Neural cell (in vitro differentiated cells): ENCODE measurements around the gene UBE4B. TPM values are rescaled to one million over a fixed set of nuclear protein-coding genes. Genes with fewer than 3 reads are reported as not detected.

ENCODE experiments used
- H2AFZ ChIP-seq: fragments of 200-600, 300-800 bp; sonication (generic), shearing (Covaris generic); 2 replicates; pipeline ENCODE4 v1.6.0; 2014; ENCODE audit warnings: low read depth, mild to moderate bottlenecking, antibody characterized with exemption, low read length, moderate library complexity
- H3F3A ChIP-seq: fragments of 200-600 bp; shearing (Covaris generic); 2 replicates; pipeline ENCODE4 v1.6.1; 2016; ENCODE audit warnings: mild to moderate bottlenecking, moderate library complexity, mixed read lengths, antibody characterized with exemption, low read length; ENCODE audit not compliant: insufficient read depth, poor library complexity, severe bottlenecking
- H3K27ac ChIP-seq: fragments of 200-600, 300-800 bp; sonication (generic), shearing (Covaris generic); 2 replicates; pipeline ENCODE4 v1.5.1; 2014; ENCODE audit warnings: mild to moderate bottlenecking, low read length, moderate library complexity
- H3K27me3 ChIP-seq: fragments of 300-800, 200-600 bp; sonication (generic), shearing (Covaris generic); 2 replicates; pipeline ENCODE4 v1.6.0; 2014; ENCODE audit warnings: mild to moderate bottlenecking, low read depth, low read length, moderate library complexity; ENCODE audit not compliant: insufficient read depth
- H3K36me3 ChIP-seq: fragments of 300-800, 200-600 bp; sonication (generic), shearing (Covaris generic); 2 replicates; pipeline ENCODE4 v1.5.1; 2014; ENCODE audit warnings: mild to moderate bottlenecking, antibody characterized with exemption, low read length, moderate library complexity; ENCODE audit not compliant: insufficient read depth
- H3K4me2 ChIP-seq: fragments of 300-800, 200-600 bp; sonication (generic), shearing (Covaris generic); 2 replicates; pipeline ENCODE4 v1.6.0; 2014; ENCODE audit warnings: mild to moderate bottlenecking, low read length
- H3K4me3 ChIP-seq: fragments of 300-800, 200-600 bp; sonication (generic), shearing (Covaris generic); 2 replicates; pipeline ENCODE4 v1.5.1; 2014; ENCODE audit warnings: mild to moderate bottlenecking, low read length, moderate library complexity
- H3K79me2 ChIP-seq: fragments of 200-600 bp; shearing (Covaris generic); replicated peaks from 2 replicates; pipeline ENCODE4 v1.6.0; 2014; ENCODE audit warnings: mild to moderate bottlenecking, low read length, moderate library complexity; ENCODE audit not compliant: insufficient read depth
- H3K9ac ChIP-seq: fragments of 300-800, 200-600 bp; sonication (generic), shearing (Covaris generic); 2 replicates; pipeline ENCODE4 v1.6.1; 2016; ENCODE audit warnings: mild to moderate bottlenecking, low read length, mixed read lengths
- H3K9me2 ChIP-seq: fragments of 200-600 bp; shearing (Covaris generic); 2 replicates; pipeline ENCODE4 v1.6.1; 2016; ENCODE audit warnings: mild to moderate bottlenecking, low read length, mixed read lengths; ENCODE audit not compliant: insufficient read depth
- H3K9me3 ChIP-seq: fragments of 200-600, 300-800 bp; sonication (generic), shearing (Covaris generic); 2 replicates; pipeline ENCODE4 v1.6.1; 2016; ENCODE audit warnings: mild to moderate bottlenecking, mixed run types, low read length, moderate library complexity, mixed read lengths
- H4K20me1 ChIP-seq: fragments of 200-600 bp; shearing (Covaris generic); 2 replicates; pipeline ENCODE4 v1.6.1; 2016; ENCODE audit warnings: mild to moderate bottlenecking, mixed run types; ENCODE audit not compliant: insufficient read depth
- EP300 ChIP-seq: fragments of 450-650 bp; conservative IDR thresholded peaks from 2 replicates; pipeline ENCODE4 v1.6.1; 2014; ENCODE audit warnings: antibody characterized with exemption, mild to moderate bottlenecking, moderate library complexity; ENCODE audit not compliant: poor library complexity, severe bottlenecking
- EZH2 ChIP-seq: fragments of 200-600, 300-800 bp; shearing (Covaris generic), sonication (generic); IDR thresholded peaks from 2 replicates; pipeline ENCODE4 v1.6.1; 2014; ENCODE audit warnings: antibody characterized with exemption, low read length, borderline replicate concordance, mild to moderate bottlenecking; ENCODE audit not compliant: insufficient read depth, poor library complexity, severe bottlenecking
- MXI1 ChIP-seq: fragments of 450-650 bp; conservative IDR thresholded peaks from 2 replicates; pipeline ENCODE4 v1.6.1; 2014; ENCODE audit warnings: antibody characterized with exemption, mild to moderate bottlenecking; ENCODE audit not compliant: poor library complexity, severe bottlenecking
- POLR2AphosphoS5 ChIP-seq: IDR thresholded peaks from 2 replicates; pipeline ENCODE4 v1.6.1; 2012
- RAD21 ChIP-seq: fragments of 450-650 bp; conservative IDR thresholded peaks from 2 replicates; pipeline ENCODE4 v1.6.1; 2014; ENCODE audit warnings: antibody characterized with exemption, mild to moderate bottlenecking, moderate library complexity
- REST ChIP-seq: IDR thresholded peaks from 2 replicates; pipeline ENCODE4 v1.6.1; 2012; ENCODE audit warnings: borderline replicate concordance
- SMC3 ChIP-seq: fragments of 450-650 bp; conservative IDR thresholded peaks from 2 replicates; pipeline ENCODE4 v1.6.1; 2014; ENCODE audit warnings: antibody characterized with exemption, mild to moderate bottlenecking, moderate library complexity; ENCODE audit not compliant: poor library complexity
- TAF1 ChIP-seq: IDR thresholded peaks from 2 replicates; pipeline ENCODE4 v1.6.1; 2012; ENCODE audit warnings: low read depth
- polyA plus RNA-seq: library from polyadenylated mRNA; depleted of rRNA; stranded (reverse); fragments of >200 nt; gene quantifications from 2 replicates; pipeline ENCODE4 v1.2.3, GENCODE V29; 2014
- TF ChIP-seq, protein P1 (sequence below): fragments of 450-650 bp; IDR thresholded peaks from 2 replicates; pipeline ENCODE4 v1.5.1; 2014; ENCODE audit warnings: antibody characterized with exemption, mild to moderate bottlenecking, moderate library complexity; ENCODE audit not compliant: poor library complexity, severe bottlenecking

Gene UBE4B
- polyA plus RNA-seq, 1 donor from 2014 or later, result 28.9 TPM

DNA sequence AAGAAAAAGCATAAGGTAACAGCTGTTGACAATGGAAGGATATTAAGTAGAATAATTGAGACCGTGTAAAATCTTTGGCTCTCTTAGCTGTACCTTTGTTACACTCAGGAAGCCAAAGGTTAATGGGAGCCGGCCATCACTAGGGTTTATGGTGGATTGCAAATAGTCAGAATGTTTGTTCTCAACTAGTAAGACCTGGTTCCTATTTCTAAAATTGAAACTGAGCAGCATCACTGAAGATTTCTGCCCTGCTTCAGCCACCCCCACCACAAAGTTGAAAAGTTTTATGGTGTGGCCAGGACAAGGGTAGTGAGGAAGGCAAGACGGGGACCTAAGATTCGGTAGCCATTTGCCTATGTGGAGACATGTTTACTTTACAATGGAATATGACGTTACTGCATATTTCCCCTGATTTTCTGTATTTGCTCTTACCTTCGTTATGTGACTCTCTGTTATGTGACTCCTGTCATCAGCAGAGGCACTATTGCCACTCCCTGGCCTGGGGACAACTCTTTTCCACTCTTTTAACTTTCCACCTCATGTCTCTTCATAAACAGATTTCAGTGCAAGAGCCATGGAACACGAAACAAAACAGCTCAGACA, 136.3 kb downstream of the UBE4B start (continued):
- TF ChIP-seq REST (no peak), MXI1 (no peak), RAD21 (no peak)

- peaks cover 10% of the 10 kb centered on the region for H3K36me3 ChIP-seq
- H4K20me1 ChIP-seq, result no peaks in the 10 kb centered on the region
- no peaks in the 10 kb centered on the region for H3K79me2 ChIP-seq
- no peak overlapping the region for H3K4me3 ChIP-seq
- H3K27ac ChIP-seq, result no peak overlapping the region
- H3K27me3 ChIP-seq, result no peaks in the 10 kb centered on the region
- no peak overlapping the region for H2AFZ ChIP-seq
- no peaks in the 10 kb centered on the region for H3K9me2 ChIP-seq
- H3K9me3 ChIP-seq, result no peaks in the 10 kb centered on the region
- no peak overlapping the region for H3K9ac ChIP-seq
- H3K4me2 ChIP-seq, result no peak overlapping the region
- no peaks in the 10 kb centered on the region for H3F3A ChIP-seq
- TF ChIP-seq, protein P1, sequence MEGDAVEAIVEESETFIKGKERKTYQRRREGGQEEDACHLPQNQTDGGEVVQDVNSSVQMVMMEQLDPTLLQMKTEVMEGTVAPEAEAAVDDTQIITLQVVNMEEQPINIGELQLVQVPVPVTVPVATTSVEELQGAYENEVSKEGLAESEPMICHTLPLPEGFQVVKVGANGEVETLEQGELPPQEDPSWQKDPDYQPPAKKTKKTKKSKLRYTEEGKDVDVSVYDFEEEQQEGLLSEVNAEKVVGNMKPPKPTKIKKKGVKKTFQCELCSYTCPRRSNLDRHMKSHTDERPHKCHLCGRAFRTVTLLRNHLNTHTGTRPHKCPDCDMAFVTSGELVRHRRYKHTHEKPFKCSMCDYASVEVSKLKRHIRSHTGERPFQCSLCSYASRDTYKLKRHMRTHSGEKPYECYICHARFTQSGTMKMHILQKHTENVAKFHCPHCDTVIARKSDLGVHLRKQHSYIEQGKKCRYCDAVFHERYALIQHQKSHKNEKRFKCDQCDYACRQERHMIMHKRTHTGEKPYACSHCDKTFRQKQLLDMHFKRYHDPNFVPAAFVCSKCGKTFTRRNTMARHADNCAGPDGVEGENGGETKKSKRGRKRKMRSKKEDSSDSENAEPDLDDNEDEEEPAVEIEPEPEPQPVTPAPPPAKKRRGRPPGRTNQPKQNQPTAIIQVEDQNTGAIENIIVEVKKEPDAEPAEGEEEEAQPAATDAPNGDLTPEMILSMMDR, result no peak
- TF ChIP-seq TAF1 (no peak), MXI1 (no peak), EP300 (no peak), EZH2 (no peak), RAD21 (no peak), REST (no peak), POLR2AphosphoS5 (no peak), SMC3 (no peak)
These were observed 137.4 kb downstream of the UBE4B start for GRCh38 chr1:10170239-10170574.
